A549 (cell line): ENCODE results near the gene HDGFL2. TPM values are rescaled to one million over a fixed set of nuclear protein-coding genes. Genes with fewer than 3 reads are reported as not detected.

Source experiments
- ATAC-seq, 2 experiments: fragments of 200-7000 bp in 1 of 2; fragments of >200 bp in 1 of 2; cut with Nextera tagmentation in 1 of 2; cut with Tn5 transposase in 1 of 2; 3 replicates each; pipeline versions ENCODE4 v1.8.0 to v1.9.1; 2018 to 2020; ENCODE audit warnings: mild to moderate bottlenecking in 1 of 2, moderate library complexity in 1 of 2
- CTCF ChIA-PET: fragments of 300-600 bp; sonication (Branson Sonifier 250); formaldehyde crosslinking; extraction: SDS; loops from one replicate; lab custom pipeline; 2021; ENCODE audit warnings: antibody characterized with exemption, inconsistent platforms; lab: Yijun Ruan, JAX
- POLR2A ChIA-PET: fragments of 350-600 bp; formaldehyde crosslinking; extraction: SDS; loops from one replicate; lab custom pipeline; 2021; ENCODE audit warnings: antibody characterized with exemption, inconsistent platforms; lab: Yijun Ruan, JAX
- DNase-seq, 2 experiments: peaks; one replicate each; pipeline versions ENCODE4 v3.0.0 to v3.0.0-alpha.2; 2011 to 2016; ENCODE audit warnings: low read depth in 1 of 2, low spot score in 1 of 2
- FAIRE-seq: peaks from 2 replicates; lab custom pipeline; 2011; peaks lifted over from hg19 to GRCh38; lab: Jason Lieb, UNC
- H3K27ac ChIP-seq, 2 experiments: fragments of >200 bp; sonication (Bioruptor Twin); formaldehyde crosslinking; 3 replicates each; pipeline ENCODE4 v1.5.1; 2016 to 2017
- H3K4me1 ChIP-seq: fragments of >200 bp; sonication (Bioruptor Twin); formaldehyde crosslinking; 3 replicates; pipeline ENCODE4 v1.6.1; 2016
- H3K4me2 ChIP-seq: fragments of >200 bp; sonication (Bioruptor Twin); formaldehyde crosslinking; 3 replicates; pipeline ENCODE4 v1.6.1; 2016
- H3K4me3 ChIP-seq: fragments of >200 bp; sonication (Bioruptor Twin); formaldehyde crosslinking; 3 replicates; pipeline ENCODE4 v1.5.1; 2016
- H3K9me3 ChIP-seq: fragments of >200 bp; sonication (Bioruptor Twin); formaldehyde crosslinking; 3 replicates; pipeline ENCODE4 v1.6.1; 2016
- ATOH8 ChIP-seq: fragments of 250-450 bp; sonication (Bioruptor Pico); IDR thresholded peaks from 2 replicates; pipeline ENCODE4 v1.5.0; 2020; ENCODE audit warnings: low read depth, mild to moderate bottlenecking, moderate library complexity
- BHLHE40 ChIP-seq: IDR thresholded peaks from 2 replicates; pipeline ENCODE4 v1.6.1; 2012; ENCODE audit warnings: low read depth, low read length, inconsistent platforms
- CBX8 ChIP-seq: fragments of 200-600 bp; sonication (generic); IDR thresholded peaks from 2 replicates; pipeline ENCODE4 v1.6.1; 2016
- CTCF ChIP-seq: fragments of >200 bp; sonication (Bioruptor Twin); formaldehyde crosslinking; IDR thresholded peaks from 3 replicates; pipeline ENCODE4 v1.5.1; 2016
- EHMT2 ChIP-seq: fragments of 200-600 bp; sonication (generic); IDR thresholded peaks from 2 replicates; pipeline ENCODE4 v1.6.1; 2016; ENCODE audit warnings: antibody characterized with exemption, low read depth, mild to moderate bottlenecking, moderate library complexity
- ELK1 ChIP-seq: fragments of 150-350 bp; IDR thresholded peaks from 2 replicates; pipeline ENCODE4 v1.6.1; 2014; ENCODE audit warnings: low read depth, mild to moderate bottlenecking, low read length
- FOSB ChIP-seq: fragments of 250-450 bp; sonication (Bioruptor Pico); IDR thresholded peaks from 2 replicates; pipeline ENCODE4 v1.5.0; 2020; ENCODE audit warnings: mild to moderate bottlenecking, moderate library complexity
- GATA3 ChIP-seq: IDR thresholded peaks from 2 replicates; pipeline ENCODE4 v1.6.1; 2012; ENCODE audit warnings: borderline replicate concordance
- HDAC2 ChIP-seq: fragments of 200-600 bp; sonication (generic); IDR thresholded peaks from 2 replicates; pipeline ENCODE4 v1.6.1; 2016
- HES2 ChIP-seq: fragments of >200 bp; sonication (Bioruptor Twin); formaldehyde crosslinking; IDR thresholded peaks from 2 replicates; pipeline ENCODE4 v1.6.1; 2016
- HEYL ChIP-seq: fragments of 250-450 bp; sonication (Bioruptor Pico); IDR thresholded peaks from 2 replicates; pipeline ENCODE4 v1.8.0; 2021; ENCODE audit warnings: mild to moderate bottlenecking, moderate library complexity
- HMGXB4 ChIP-seq: fragments of 250-450 bp; sonication (Bioruptor Pico); IDR thresholded peaks from 2 replicates; pipeline ENCODE4 v1.5.0; 2021; ENCODE audit warnings: mild to moderate bottlenecking, moderate library complexity, borderline replicate concordance
- HOXA7 ChIP-seq: fragments of 250-450 bp; sonication (Bioruptor Pico); IDR thresholded peaks from 2 replicates; pipeline ENCODE4 v1.5.0; 2020; ENCODE audit warnings: mild to moderate bottlenecking, moderate library complexity
- HOXB13 ChIP-seq: fragments of 250-450 bp; sonication (Bioruptor Pico); IDR thresholded peaks from 2 replicates; pipeline ENCODE4 v1.5.0; 2020; ENCODE audit warnings: low read depth, mild to moderate bottlenecking, moderate library complexity
- JUN ChIP-seq, 2 experiments: fragments of >200 bp; sonication (Bioruptor Twin); formaldehyde crosslinking; IDR thresholded peaks; 2 replicates in 1 of 2; 3 replicates in 1 of 2; pipeline ENCODE4 v1.6.1; 2016 to 2017
- KDM5A ChIP-seq: fragments of 200-600 bp; sonication (generic); IDR thresholded peaks from 2 replicates; pipeline ENCODE4 v1.6.1; 2016; ENCODE audit warnings: antibody characterized with exemption, mild to moderate bottlenecking
- POLR2AphosphoS2 ChIP-seq: conservative IDR thresholded peaks from 2 replicates; pipeline ENCODE4 v1.6.1; 2012; ENCODE audit warnings: low read length, improper control_type of control experiment, inconsistent platforms
- TP53 ChIP-seq: fragments of 250-450 bp; sonication (Bioruptor Pico); IDR thresholded peaks from 2 replicates; pipeline ENCODE4 v1.5.0; 2021; ENCODE audit warnings: mild to moderate bottlenecking, moderate library complexity
- ZC3H11A ChIP-seq: fragments of 450-650 bp; IDR thresholded peaks from 2 replicates; pipeline ENCODE4 v1.6.1; 2014; ENCODE audit warnings: antibody characterized with exemption, mild to moderate bottlenecking
- WGBS: methylation state at CpG from one replicate; pipeline ENCODE4 v1.1.6; 2017; ENCODE audit errors: missing lambda C conversion rate; 5-methylcytosine and 5-hydroxymethylcytosine counted together
- polyA plus RNA-seq, 4 experiments: library from polyadenylated mRNA; depleted of rRNA in 3 of 4; stranded (reverse); fragments of >200 nt; fragmentation: RNase III in 1 of 4; extraction: RNeasy Plus Mini Kit Qiagen cat#74134 plus additional on column Dnase treatment in 1 of 4; gene quantifications; 2 replicates in 3 of 4; 3 replicates in 1 of 4; pipeline ENCODE4 v1.2.3, GENCODE V29; 2011 to 2017

The HDGFL2 gene
- polyA plus RNA-seq, 2 of the 4 experiments (the other 2 are of a cell fraction), result 10.8 to 34.3 TPM

- Histone ChIP-seq H3K27ac (no peak overlapping the region), H3K4me2 (no peak overlapping the region), H3K4me1 (no peaks in the 10 kb centered on the region), H3K4me3 (no peak overlapping the region), H3K9me3 (no peaks in the 10 kb centered on the region)
- no peak for DNase-seq
- CTCF ChIA-PET, result interaction anchor here (0.5 kb wide), 1 partner anchor 70 kb away, joined by 4 read pairs; no protein-coding TSS in a partner anchor
- no peak for ATAC-seq
- FAIRE-seq, result no peak
- WGBS, result 94% methylated on average over 14 of the region's 29 CpGs
- POLR2A ChIA-PET, result no interaction called here
- TF ChIP-seq POLR2AphosphoS2 (no peak), HOXB13 (CRISPR knock-in tag) (no peak), GATA3 (no peak), FOSB (CRISPR knock-in tag) (no peak), JUN (IDR thresholded peaks at IDR 0.05) (no peak), BHLHE40 (no peak), HEYL (CRISPR knock-in tag) (no peak), HDAC2 (no peak), ELK1 (no peak), CBX8 (no peak), CTCF (no peak), ZC3H11A (no peak), HES2 (no peak), KDM5A (no peak), EHMT2 (no peak), ATOH8 (CRISPR knock-in tag) (no peak)
Observed at GRCh38 chr19:4488496-4488895, 16.4 kb downstream of the HDGFL2 start.

GRCh38 chr19:4491446-4491845 lies 19.3 kb downstream of the HDGFL2 start:
- no peak for ATAC-seq
- H3K4me2 ChIP-seq, result no peak overlapping the region
- FAIRE-seq, result no peak

More at GRCh38 chr19:4491446-4491845, 19.3 kb downstream of the HDGFL2 start:
- POLR2A ChIA-PET, result no interaction called here
- CTCF ChIA-PET, result interaction anchor here (0.6 kb wide), 1 partner anchor 108 kb away, joined by 5 read pairs; no protein-coding TSS in a partner anchor
- Histone ChIP-seq H3K4me1 (no peaks in the 10 kb centered on the region), H3K9me3 (no peaks in the 10 kb centered on the region), H3K4me3 (no peak overlapping the region), H3K27ac (no peak overlapping the region)
- TF ChIP-seq HMGXB4 (CRISPR knock-in tag), result no peak
- TF ChIP-seq TP53 (CRISPR knock-in tag), result no peak
- no peak for TF ChIP-seq HOXA7 (CRISPR knock-in tag)
- 98% methylated on average over 12 of the region's 21 CpGs for WGBS
- no peak for DNase-seq
